Glutamatergic neuron (in vitro differentiated cells): ENCODE data around the gene ELL2. TPM values are rescaled to one million over a fixed set of nuclear protein-coding genes. Genes with fewer than 3 reads are reported as not detected.

Experiments
- DNase-seq: peaks from one replicate; pipeline ENCODE4 v3.0.0; 2022
- H3K27ac Mint-ChIP-seq: one replicate; pipeline ENCODE4 v1.8.0; 2020; ENCODE audit warnings: mild to moderate bottlenecking, mixed read lengths, inconsistent platforms; ENCODE audit not compliant: unreplicated experiment
- H3K27me3 Mint-ChIP-seq: one replicate; pipeline ENCODE4 v1.8.0; 2020; ENCODE audit warnings: mild to moderate bottlenecking, moderate library complexity, mixed read lengths, inconsistent platforms; ENCODE audit not compliant: unreplicated experiment
- H3K36me3 Mint-ChIP-seq: one replicate; pipeline ENCODE4 v1.8.0; 2020; ENCODE audit warnings: mild to moderate bottlenecking, mixed read lengths, inconsistent platforms; ENCODE audit not compliant: unreplicated experiment
- H3K4me1 Mint-ChIP-seq: one replicate; pipeline ENCODE4 v1.8.0; 2020; ENCODE audit warnings: mild to moderate bottlenecking, low read depth, mixed read lengths, inconsistent platforms; ENCODE audit not compliant: unreplicated experiment
- H3K4me3 Mint-ChIP-seq: one replicate; pipeline ENCODE4 v1.8.0; 2020; ENCODE audit warnings: mild to moderate bottlenecking, mixed read lengths, inconsistent platforms; ENCODE audit not compliant: unreplicated experiment
- H3K9me3 Mint-ChIP-seq: one replicate; pipeline ENCODE4 v1.8.0; 2020; ENCODE audit warnings: mild to moderate bottlenecking, moderate library complexity, mixed read lengths, inconsistent platforms; ENCODE audit not compliant: unreplicated experiment
- CTCF ChIP-seq: fragments of 200-600 bp; sonication (generic); IDR thresholded peaks from one replicate; pipeline ENCODE4 v1.5.0; 2021; ENCODE audit not compliant: partially characterized antibody, unreplicated experiment
- total RNA-seq: library from RNA; stranded (reverse); fragmentation: NEBNext Ultra II Directional; extraction: Animal tissue kit (Norgen Biotek cat#: 25700); gene quantifications from one replicate; pipeline ENCODE4 v1.2.1, GENCODE V29; 2021; ENCODE audit not compliant: unreplicated experiment

ELL2 gene
- total RNA-seq, 1 donor from 2014 or later = 97.0 TPM

GRCh38 chr5:95861221-95861863 lies 100.3 kb downstream of the ELL2 start:
- no peak for TF ChIP-seq CTCF
- Mint-ChIP-seq H3K36me3 (no peaks in the 10 kb centered on the region), H3K4me1 (peaks cover 65% of the 10 kb centered on the region), H3K27me3 (peaks cover 17% of the 10 kb centered on the region), H3K27ac (peak overlapping the region; percentile 95), H3K4me3 (peak overlapping the region; percentile 60), H3K9me3 (peaks cover 14% of the 10 kb centered on the region)
- no peak for DNase-seq

GRCh38 chr5:95859661-95860060 lies 102.0 kb downstream of the ELL2 start:
- Mint-ChIP-seq H3K27me3 (peaks cover 17% of the 10 kb centered on the region), H3K9me3 (peaks cover 14% of the 10 kb centered on the region), H3K27ac (peak overlapping the region; percentile 64), H3K4me1 (peaks cover 59% of the 10 kb centered on the region), H3K36me3 (no peaks in the 10 kb centered on the region), H3K4me3 (no peak overlapping the region)
- no peak for DNase-seq
- no peak for TF ChIP-seq CTCF

- no peaks in the 10 kb centered on the region for H3K36me3 Mint-ChIP-seq
- peaks cover 14% of the 10 kb centered on the region for H3K9me3 Mint-ChIP-seq
- peaks cover 17% of the 10 kb centered on the region for H3K27me3 Mint-ChIP-seq
- TF ChIP-seq CTCF = peak; percentile 98
- DNase-seq = peak; percentile 95
- peak overlapping the region; percentile 64 for H3K27ac Mint-ChIP-seq
- H3K4me3 Mint-ChIP-seq = peak overlapping the region; percentile 43
- peaks cover 53% of the 10 kb centered on the region for H3K4me1 Mint-ChIP-seq
These were observed 102.7 kb downstream of the ELL2 start for GRCh38 chr5:95858661-95859595.

GRCh38 chr5:95858023-95858461 lies 103.6 kb downstream of the ELL2 start:
- Mint-ChIP-seq H3K27ac (peak overlapping the region; percentile 64), H3K4me3 (no peak overlapping the region), H3K27me3 (peaks cover 13% of the 10 kb centered on the region), H3K4me1 (peaks cover 48% of the 10 kb centered on the region), H3K36me3 (no peaks in the 10 kb centered on the region), H3K9me3 (peaks cover 10% of the 10 kb centered on the region)
- DNase-seq = no peak
- no peak for TF ChIP-seq CTCF
